Measurements from ENCODE around the gene MPEG1. TPM values are rescaled to one million over a fixed set of nuclear protein-coding genes. Genes with fewer than 3 reads are reported as not detected.
A peak's percentile ranks its signal among the peaks of the same experiment; 100 is the strongest.

The MPEG1 gene
- total and polyA plus RNA-seq, 4 donors, result 3.2 to 27.2 (median 16.9) TPM

GRCh38 chr11:59191095-59191494 is 21.6 kb downstream of the MPEG1 start (continued):
- TF ChIP-seq, protein P1, sequence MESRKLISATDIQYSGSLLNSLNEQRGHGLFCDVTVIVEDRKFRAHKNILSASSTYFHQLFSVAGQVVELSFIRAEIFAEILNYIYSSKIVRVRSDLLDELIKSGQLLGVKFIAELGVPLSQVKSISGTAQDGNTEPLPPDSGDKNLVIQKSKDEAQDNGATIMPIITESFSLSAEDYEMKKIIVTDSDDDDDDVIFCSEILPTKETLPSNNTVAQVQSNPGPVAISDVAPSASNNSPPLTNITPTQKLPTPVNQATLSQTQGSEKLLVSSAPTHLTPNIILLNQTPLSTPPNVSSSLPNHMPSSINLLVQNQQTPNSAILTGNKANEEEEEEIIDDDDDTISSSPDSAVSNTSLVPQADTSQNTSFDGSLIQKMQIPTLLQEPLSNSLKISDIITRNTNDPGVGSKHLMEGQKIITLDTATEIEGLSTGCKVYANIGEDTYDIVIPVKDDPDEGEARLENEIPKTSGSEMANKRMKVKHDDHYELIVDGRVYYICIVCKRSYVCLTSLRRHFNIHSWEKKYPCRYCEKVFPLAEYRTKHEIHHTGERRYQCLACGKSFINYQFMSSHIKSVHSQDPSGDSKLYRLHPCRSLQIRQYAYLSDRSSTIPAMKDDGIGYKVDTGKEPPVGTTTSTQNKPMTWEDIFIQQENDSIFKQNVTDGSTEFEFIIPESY (IDR thresholded peaks at IDR 0.05), result peak; percentile 32
- peak in 1 of 2 donors; percentile 57 for TF ChIP-seq JUND (IDR thresholded peaks at IDR 0.05)
- TF ChIP-seq, protein P2, sequence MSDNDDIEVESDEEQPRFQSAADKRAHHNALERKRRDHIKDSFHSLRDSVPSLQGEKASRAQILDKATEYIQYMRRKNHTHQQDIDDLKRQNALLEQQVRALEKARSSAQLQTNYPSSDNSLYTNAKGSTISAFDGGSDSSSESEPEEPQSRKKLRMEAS (IDR thresholded peaks at IDR 0.05), result peak; percentile 70

DNA sequence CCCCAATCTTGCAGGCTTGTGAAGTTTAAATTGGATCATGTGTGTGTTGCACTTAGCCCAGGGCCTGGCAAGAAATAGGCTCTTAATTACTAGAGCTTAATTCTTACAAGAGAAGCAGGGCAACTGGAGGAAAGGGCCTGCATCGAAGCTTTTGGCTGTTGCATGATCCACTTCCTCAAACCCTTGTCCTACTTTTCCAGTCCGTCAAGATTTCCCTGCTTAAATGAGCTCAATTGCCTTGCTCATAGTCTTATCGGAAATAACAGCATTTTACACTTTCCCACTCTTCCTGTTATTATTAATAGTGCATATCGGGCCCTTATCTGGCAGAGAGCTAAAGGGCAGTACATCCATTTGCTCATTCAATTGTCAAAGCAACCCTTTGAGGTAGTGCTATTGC is 22.7 kb downstream of the MPEG1 start:
- Histone ChIP-seq H3K27ac (ENCODE audit: low read depth in 1 of 2, low read length in 2 of 2) (peak overlapping the region in 1 of 2 donors; percentile 76), H3K4me1 (ENCODE audit: control insufficient read depth in 4 of 4, insufficient read depth in 4 of 4, low read length in 3 of 4) (peaks cover 22 to 71% (median 52%) of the 10 kb centered on the region in 4 donors), H3K9ac (ENCODE audit: low read depth in 1 of 2, low read length in 2 of 2) (no peak overlapping the region)

DNA sequence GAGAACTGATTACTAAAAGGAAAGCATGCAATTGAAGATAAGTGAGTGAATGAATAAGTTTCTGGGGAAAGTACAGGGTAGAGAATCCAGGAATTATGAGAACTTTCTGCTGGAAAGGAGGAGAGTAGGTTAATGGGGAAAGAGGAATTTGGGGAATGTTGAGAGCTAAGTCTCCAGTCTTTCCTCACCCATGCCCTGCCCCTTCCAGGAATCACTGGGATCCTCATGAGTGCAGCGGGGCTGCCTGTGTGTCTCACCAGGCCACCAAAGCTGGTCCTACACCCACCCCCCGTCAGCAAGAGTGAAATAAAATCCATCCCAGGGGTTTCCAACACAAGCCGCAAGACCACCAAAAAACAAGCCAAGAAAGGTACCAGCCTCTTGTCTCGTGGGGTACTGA is 23.8 kb downstream of the MPEG1 start:
- no peak overlapping the region for H3K27ac ChIP-seq (ENCODE audit: low read depth in 1 of 2, low read length in 2 of 2)
- no peaks in the 10 kb centered on the region for H3K9me3 ChIP-seq (ENCODE audit: control insufficient read depth in 4 of 4, low read length in 3 of 4)
- no peak for DNase-seq (ENCODE audit: low spot score)
- H3K4me1 ChIP-seq (ENCODE audit: control insufficient read depth in 4 of 4, insufficient read depth in 4 of 4, low read length in 3 of 4), result peaks cover 22 to 80% (median 58%) of the 10 kb centered on the region in 4 donors
- TF ChIP-seq, protein P1 (IDR thresholded peaks at IDR 0.05), result no peak
- TF ChIP-seq REST (IDR thresholded peaks at IDR 0.05), result no peak
- H3K36me3 ChIP-seq (ENCODE audit: control insufficient read depth in 4 of 4, insufficient read depth in 3 of 4, low read depth in 1 of 4, low read length in 3 of 4), result peaks cover 3 to 27% (median 10%) of the 10 kb centered on the region in 4 donors
- H3K27me3 ChIP-seq (ENCODE audit: control insufficient read depth in 4 of 4, insufficient read depth in 4 of 4, low read length in 3 of 4), result no peaks in the 10 kb centered on the region
- H3K9ac ChIP-seq (ENCODE audit: low read depth in 1 of 2, low read length in 2 of 2), result no peak overlapping the region
- WGBS, result 93% methylated on average over 4 of the region's 4 CpGs
- H3K4me3 ChIP-seq (ENCODE audit: low read depth in 1 of 3, low read length in 3 of 3), result no peak overlapping the region

More for the DNA sequence above, 22.7 kb downstream of the MPEG1 start:
- Histone ChIP-seq H3K27me3 (ENCODE audit: control insufficient read depth in 4 of 4, insufficient read depth in 4 of 4, low read length in 3 of 4) (no peaks in the 10 kb centered on the region), H3K36me3 (ENCODE audit: control insufficient read depth in 4 of 4, insufficient read depth in 3 of 4, low read depth in 1 of 4, low read length in 3 of 4) (peaks cover 5 to 37% (median 12%) of the 10 kb centered on the region in 4 donors), H3K9me3 (ENCODE audit: control insufficient read depth in 4 of 4, low read length in 3 of 4) (no peaks in the 10 kb centered on the region), H3K4me3 (ENCODE audit: low read depth in 1 of 3, low read length in 3 of 3) (no peak overlapping the region)
- DNase-seq (ENCODE audit: low spot score), result no peak
- no peak for TF ChIP-seq FOXA1 (IDR thresholded peaks at IDR 0.05)
- peak; percentile 22 for TF ChIP-seq NR2F2 (IDR thresholded peaks at IDR 0.05)
- no peak for TF ChIP-seq TAF1 (conservative IDR thresholded peaks at IDR 0.05)
- TF ChIP-seq CTCF (IDR thresholded peaks at IDR 0.05; ENCODE audit: low read depth, low read length, missing input control), result no peak
- WGBS, result 58% methylated on average over 4 of the region's 4 CpGs

Data from liver (tissue), 9 donors.